ENCODE results near the gene IHH.

IHH gene

DNA sequence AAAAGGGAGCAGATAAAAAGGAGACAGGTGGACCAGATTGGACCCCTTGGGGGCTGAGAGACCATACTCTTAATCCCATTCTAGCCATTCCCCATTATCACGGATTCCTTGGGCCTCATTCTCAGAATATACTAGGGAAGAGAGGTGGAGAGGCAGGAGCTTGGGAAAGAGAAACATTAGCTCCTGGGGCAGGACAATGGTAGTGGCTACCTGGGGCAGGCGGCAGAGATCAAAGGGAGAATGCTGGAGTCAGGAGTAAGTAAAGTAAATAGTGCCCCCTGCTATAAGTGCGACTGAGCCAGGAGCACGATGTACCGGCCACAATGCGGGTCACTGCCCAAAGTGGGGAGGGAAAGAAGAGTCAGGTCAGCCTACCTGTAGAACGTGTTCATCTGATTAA, 20.4 kb upstream of the IHH start:
- TF ChIP-seq, protein P1, sequence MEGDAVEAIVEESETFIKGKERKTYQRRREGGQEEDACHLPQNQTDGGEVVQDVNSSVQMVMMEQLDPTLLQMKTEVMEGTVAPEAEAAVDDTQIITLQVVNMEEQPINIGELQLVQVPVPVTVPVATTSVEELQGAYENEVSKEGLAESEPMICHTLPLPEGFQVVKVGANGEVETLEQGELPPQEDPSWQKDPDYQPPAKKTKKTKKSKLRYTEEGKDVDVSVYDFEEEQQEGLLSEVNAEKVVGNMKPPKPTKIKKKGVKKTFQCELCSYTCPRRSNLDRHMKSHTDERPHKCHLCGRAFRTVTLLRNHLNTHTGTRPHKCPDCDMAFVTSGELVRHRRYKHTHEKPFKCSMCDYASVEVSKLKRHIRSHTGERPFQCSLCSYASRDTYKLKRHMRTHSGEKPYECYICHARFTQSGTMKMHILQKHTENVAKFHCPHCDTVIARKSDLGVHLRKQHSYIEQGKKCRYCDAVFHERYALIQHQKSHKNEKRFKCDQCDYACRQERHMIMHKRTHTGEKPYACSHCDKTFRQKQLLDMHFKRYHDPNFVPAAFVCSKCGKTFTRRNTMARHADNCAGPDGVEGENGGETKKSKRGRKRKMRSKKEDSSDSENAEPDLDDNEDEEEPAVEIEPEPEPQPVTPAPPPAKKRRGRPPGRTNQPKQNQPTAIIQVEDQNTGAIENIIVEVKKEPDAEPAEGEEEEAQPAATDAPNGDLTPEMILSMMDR (IDR thresholded peaks at IDR 0.05), result no peak

DNA sequence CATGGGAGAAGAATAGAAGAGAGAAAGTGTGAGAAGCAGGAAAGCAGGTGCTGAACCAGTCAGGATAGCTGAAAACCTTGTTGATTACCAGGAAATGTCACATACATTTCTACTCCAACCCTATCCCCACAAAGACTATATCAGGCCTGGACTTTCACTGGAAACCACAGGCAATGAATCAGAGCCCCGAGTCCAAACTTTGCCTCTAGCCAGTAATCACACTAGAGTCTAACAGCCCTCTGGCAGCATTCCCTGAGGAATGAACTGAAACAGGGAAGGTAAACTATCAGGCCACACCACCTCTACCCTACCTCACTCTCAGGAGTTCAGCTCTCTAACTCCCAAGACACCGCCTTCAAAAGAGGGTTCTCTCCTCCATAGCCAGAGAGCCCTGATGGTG, 18.7 kb upstream of the IHH start:
- Mint-ChIP-seq H3K36me3 (ENCODE audit: low read depth) (peaks cover 22% of the 10 kb centered on the region), H3K4me3 (no peak overlapping the region)
- no peak for DNase-seq

More for the DNA sequence above, 20.4 kb upstream of the IHH start:
- H3K36me3 Mint-ChIP-seq (ENCODE audit: low read depth), result peaks cover 8% of the 10 kb centered on the region
- H3K27me3 Mint-ChIP-seq (ENCODE audit: low read depth, poor library complexity), result peaks cover 14% of the 10 kb centered on the region
- H3K4me1 Mint-ChIP-seq, result peaks cover 7% of the 10 kb centered on the region
- DNase-seq, result no peak
- H3K9me3 Mint-ChIP-seq, result no peaks in the 10 kb centered on the region
- H3K4me3 Mint-ChIP-seq, result no peak overlapping the region
- no peak overlapping the region for H3K27ac Mint-ChIP-seq

DNA sequence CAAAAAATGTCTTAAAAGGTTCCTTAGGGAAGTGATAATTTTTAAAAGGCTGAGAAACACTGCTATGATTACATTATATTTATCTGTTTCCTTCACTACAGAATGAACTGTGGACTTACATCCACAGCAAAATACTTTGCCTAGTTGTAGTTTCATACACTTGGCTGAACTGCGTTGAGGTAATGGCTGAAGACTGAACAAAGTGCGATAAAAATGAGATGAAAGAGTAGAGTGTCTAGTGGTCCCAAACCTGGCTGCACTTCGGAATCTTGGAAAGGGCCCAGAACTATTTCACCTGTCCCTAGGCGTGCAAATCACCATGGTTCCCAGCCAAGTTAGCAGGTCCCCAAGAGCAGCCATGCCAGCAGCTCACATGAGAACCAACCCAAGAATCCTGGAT, 18.2 kb upstream of the IHH start:
- TF ChIP-seq, protein P1 (IDR thresholded peaks at IDR 0.05), result no peak
- no peaks in the 10 kb centered on the region for H3K9me3 Mint-ChIP-seq
- DNase-seq, result no peak
- H3K4me1 Mint-ChIP-seq, result peaks cover 4% of the 10 kb centered on the region
- no peak overlapping the region for H3K27ac Mint-ChIP-seq
- no peak overlapping the region for H3K4me3 Mint-ChIP-seq
- H3K36me3 Mint-ChIP-seq (ENCODE audit: low read depth), result peaks cover 22% of the 10 kb centered on the region
- peaks cover 13% of the 10 kb centered on the region for H3K27me3 Mint-ChIP-seq (ENCODE audit: low read depth, poor library complexity)

More for the DNA sequence above, 18.7 kb upstream of the IHH start:
- H3K27ac Mint-ChIP-seq, result no peak overlapping the region
- H3K9me3 Mint-ChIP-seq, result no peaks in the 10 kb centered on the region
- peaks cover 13% of the 10 kb centered on the region for H3K27me3 Mint-ChIP-seq (ENCODE audit: low read depth, poor library complexity)
- no peaks in the 10 kb centered on the region for H3K4me1 Mint-ChIP-seq
- TF ChIP-seq, protein P1 (IDR thresholded peaks at IDR 0.05), result no peak

DNA sequence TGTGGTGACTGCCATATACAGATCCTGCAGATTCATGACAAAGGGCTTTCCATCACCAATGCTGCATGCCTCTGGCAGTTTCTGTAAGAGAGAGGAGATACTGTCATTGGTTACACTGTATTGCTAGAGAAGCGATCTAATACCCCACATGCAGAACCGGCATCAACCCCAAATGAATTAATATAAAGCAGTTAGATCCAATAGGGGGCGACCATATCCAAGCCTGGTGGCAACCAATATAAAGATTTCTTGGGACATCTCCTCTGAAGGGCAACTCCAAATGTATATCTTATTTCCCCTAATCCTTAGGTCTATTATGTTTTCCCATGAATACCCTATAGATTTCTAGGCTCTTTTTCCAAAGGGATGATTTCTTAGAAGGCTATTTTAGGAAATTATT, 17.4 kb upstream of the IHH start:
- TF ChIP-seq, protein P1 (IDR thresholded peaks at IDR 0.05), result no peak

DNA sequence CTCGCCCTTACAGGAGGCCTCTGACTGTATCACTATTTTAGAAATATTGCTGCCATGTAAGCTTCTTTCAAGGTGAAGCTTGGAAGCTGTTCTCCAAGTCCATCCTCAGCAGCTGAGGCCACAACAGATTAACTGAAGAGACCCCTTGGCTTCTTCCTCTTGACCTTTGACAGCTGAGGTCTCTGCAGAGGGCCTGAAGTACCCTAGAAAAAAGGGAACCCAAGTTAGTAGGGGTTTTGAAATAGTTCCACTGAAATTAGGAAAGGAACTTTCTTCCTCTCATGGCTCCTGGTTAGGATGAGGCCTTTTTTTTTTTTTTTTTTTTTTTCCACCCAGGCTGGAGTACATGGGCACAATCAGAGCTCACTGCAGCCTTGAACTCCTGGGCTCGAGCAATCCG, 15.5 kb upstream of the IHH start:
- Mint-ChIP-seq H3K4me3 (no peak overlapping the region), H3K27me3 (ENCODE audit: low read depth, poor library complexity) (peaks cover 11% of the 10 kb centered on the region)

More for the DNA sequence above, 17.4 kb upstream of the IHH start:
- Mint-ChIP-seq H3K36me3 (ENCODE audit: low read depth) (peaks cover 22% of the 10 kb centered on the region), H3K9me3 (no peaks in the 10 kb centered on the region), H3K27me3 (ENCODE audit: low read depth, poor library complexity) (peaks cover 11% of the 10 kb centered on the region), H3K27ac (no peak overlapping the region), H3K4me1 (peaks cover 7% of the 10 kb centered on the region), H3K4me3 (no peak overlapping the region)
- DNase-seq, result no peak

More for the DNA sequence above, 15.5 kb upstream of the IHH start:
- Mint-ChIP-seq H3K36me3 (ENCODE audit: low read depth) (peaks cover 22% of the 10 kb centered on the region), H3K27ac (no peak overlapping the region), H3K4me1 (peaks cover 7% of the 10 kb centered on the region), H3K9me3 (no peaks in the 10 kb centered on the region)
- TF ChIP-seq, protein P1 (IDR thresholded peaks at IDR 0.05), result no peak
- DNase-seq, result no peak
